H1 (cell line): Measurements from ENCODE around the gene CAMKK1. TPM values are rescaled to one million over a fixed set of nuclear protein-coding genes. Genes with fewer than 3 reads are reported as not detected.

Experiments
- CTCF ChIA-PET: fragments of 300-600 bp; sonication (Branson Sonifier 250); formaldehyde crosslinking; loops from one replicate; lab custom pipeline; 2021; ENCODE audit not compliant: partially characterized antibody; lab: Charles Lee
- POLR2A ChIA-PET: fragments of 300-600 bp; sonication (Branson Sonifier 250); formaldehyde crosslinking; loops from one replicate; lab custom pipeline; 2021; ENCODE audit warnings: inconsistent platforms; ENCODE audit not compliant: partially characterized antibody; lab: Charles Lee
- DNase-seq, 2 experiments: peaks; one replicate each; pipeline versions ENCODE4 v3.0.0 to v3.0.0-alpha.2; 2010 to 2022; ENCODE audit warnings: low spot score in 2 of 2, low read depth in 1 of 2, mixed read lengths in 1 of 2
- FAIRE-seq: peaks from 2 replicates; lab custom pipeline; 2011; peaks lifted over from hg19 to GRCh38; lab: Jason Lieb, UNC
- H2AFZ ChIP-seq: 2 replicates; pipeline ENCODE4 v1.8.1; 2012; ENCODE audit warnings: low read length, inconsistent platforms
- H2AK5ac ChIP-seq: 2 replicates; pipeline ENCODE4 v1.6.1; 2013; ENCODE audit warnings: low read depth, low read length
- H2BK120ac ChIP-seq: replicated peaks from 2 replicates; pipeline ENCODE3; 2013; ENCODE audit warnings: low read depth, low read length, inconsistent platforms
- H2BK12ac ChIP-seq: 2 replicates; pipeline ENCODE4 v1.6.1; 2013; ENCODE audit warnings: low read depth, low read length
- H2BK15ac ChIP-seq: 2 replicates; pipeline ENCODE4 v1.6.1; 2013; ENCODE audit warnings: low read length
- H2BK20ac ChIP-seq: 2 replicates; pipeline ENCODE4 v1.6.1; 2013; ENCODE audit warnings: low read length
- H2BK5ac ChIP-seq: 2 replicates; pipeline ENCODE4 v1.6.1; 2013; ENCODE audit warnings: low read depth, low read length
- H3K14ac ChIP-seq: 2 replicates; pipeline ENCODE4 v1.6.1; 2013; ENCODE audit warnings: inconsistent platforms; ENCODE audit not compliant: insufficient read length
- H3K18ac ChIP-seq: 2 replicates; pipeline ENCODE4 v1.6.1; 2013; ENCODE audit warnings: low read length; ENCODE audit errors: extremely low read depth
- H3K23ac ChIP-seq: 2 replicates; pipeline ENCODE4 v1.6.1; 2013; ENCODE audit warnings: inconsistent platforms; ENCODE audit not compliant: insufficient read length
- H3K23me2 ChIP-seq: 2 replicates; pipeline ENCODE4 v1.6.1; 2013; ENCODE audit warnings: low read depth, low read length
- H3K27ac ChIP-seq: 2 replicates; pipeline ENCODE4 v1.6.1; 2011; ENCODE audit warnings: low read depth, low read length, inconsistent platforms
- H3K27me3 ChIP-seq, 4 experiments: replicated peaks in 1 of 4; 1 replicate in 1 of 4; 2 replicates in 3 of 4; pipeline versions ENCODE4 v1.6.1 to v1.8.1; 2011 to 2013; ENCODE audit warnings: low read length in 3 of 4, mild to moderate bottlenecking in 3 of 4, inconsistent platforms in 2 of 4, mixed read lengths in 2 of 4, moderate library complexity in 1 of 4; ENCODE audit not compliant: control insufficient read depth in 3 of 4, insufficient read depth in 3 of 4; ENCODE audit errors: extremely low read depth in 1 of 4
- H3K36me3 ChIP-seq, 4 experiments: 2 replicates each; pipeline versions ENCODE4 v1.6.1 to v1.8.1; 2011 to 2013; ENCODE audit warnings: mild to moderate bottlenecking in 4 of 4, low read length in 3 of 4, moderate library complexity in 2 of 4, control low read depth in 1 of 4, inconsistent platforms in 1 of 4; ENCODE audit not compliant: insufficient read depth in 4 of 4, control insufficient read depth in 2 of 4
- H3K4ac ChIP-seq: replicated peaks from 2 replicates; pipeline ENCODE3; 2013; ENCODE audit warnings: low read length, low read depth, mixed read lengths, inconsistent platforms; ENCODE audit not compliant: insufficient read length
- H3K4me1 ChIP-seq, 4 experiments: replicated peaks in 1 of 4; 1 replicate in 1 of 4; 2 replicates in 3 of 4; pipeline versions ENCODE4 v1.6.1 to v1.8.1; 2011 to 2013; ENCODE audit warnings: low read length in 3 of 4, inconsistent platforms in 2 of 4, mixed read lengths in 1 of 4; ENCODE audit not compliant: insufficient read depth in 4 of 4, control insufficient read depth in 3 of 4
- H3K4me2 ChIP-seq, 2 experiments: 2 replicates each; pipeline versions ENCODE4 v1.6.1 to v1.8.1; 2011 to 2013; ENCODE audit warnings: low read depth in 2 of 2, low read length in 2 of 2, control low read depth in 1 of 2, inconsistent platforms in 1 of 2, mild to moderate bottlenecking in 1 of 2; ENCODE audit not compliant: insufficient read depth in 1 of 2
- H3K4me3 ChIP-seq, 4 experiments: fragments of 200-600, 300-600 bp in 1 of 4; sonication (generic), shearing (Covaris generic), sonication (Bioruptor Twin) in 1 of 4; 2 replicates each; pipeline versions ENCODE4 v1.5.1 to v1.8.1; 2011 to 2016; ENCODE audit warnings: low read length in 4 of 4, low read depth in 3 of 4, control low read depth in 2 of 4, inconsistent platforms in 2 of 4, mild to moderate bottlenecking in 2 of 4, mixed read lengths in 1 of 4, moderate library complexity in 1 of 4; ENCODE audit not compliant: insufficient read depth in 2 of 4; ENCODE audit errors: extremely low read depth in 1 of 4
- H3K56ac ChIP-seq: replicated peaks from 2 replicates; pipeline ENCODE3; 2013; ENCODE audit warnings: low read depth, mild to moderate bottlenecking, mixed read lengths, low read length, inconsistent platforms; ENCODE audit not compliant: insufficient read length
- H3K79me1 ChIP-seq: 2 replicates; pipeline ENCODE4 v1.6.1; 2013; ENCODE audit warnings: low read depth, low read length, control low read depth
- H3K79me2 ChIP-seq, 2 experiments: 2 replicates each; pipeline versions ENCODE4 v1.6.1 to v1.8.1; 2012 to 2013; ENCODE audit warnings: low read length in 2 of 2, mild to moderate bottlenecking in 2 of 2, inconsistent platforms in 1 of 2; ENCODE audit not compliant: insufficient read depth in 2 of 2, control insufficient read depth in 1 of 2
- H3K9ac ChIP-seq, 4 experiments: replicated peaks in 1 of 4; 1 replicate in 1 of 4; 2 replicates in 3 of 4; pipeline versions ENCODE4 v1.6.1 to v1.8.1; 2011 to 2013; ENCODE audit warnings: low read depth in 3 of 4, low read length in 3 of 4, control low read depth in 2 of 4, mild to moderate bottlenecking in 2 of 4, moderate library complexity in 2 of 4, inconsistent platforms in 1 of 4; ENCODE audit errors: extremely low read depth in 1 of 4
- H3K9me3 ChIP-seq, 2 experiments: 2 replicates each; pipeline versions ENCODE4 v1.6.1 to v1.8.1; 2012 to 2013; ENCODE audit warnings: mild to moderate bottlenecking in 2 of 2, moderate library complexity in 2 of 2, control low read depth in 1 of 2, inconsistent platforms in 1 of 2, low read depth in 1 of 2, low read length in 1 of 2, mixed read lengths in 1 of 2; ENCODE audit not compliant: insufficient read depth in 2 of 2
- H4K20me1 ChIP-seq, 2 experiments: replicated peaks in 1 of 2; 2 replicates each; pipeline versions ENCODE3 to v1.8.1; 2011 to 2013; ENCODE audit warnings: inconsistent platforms in 2 of 2, low read length in 2 of 2, mild to moderate bottlenecking in 1 of 2; ENCODE audit not compliant: insufficient read depth in 2 of 2, control insufficient read depth in 1 of 2
- H4K5ac ChIP-seq: 2 replicates; pipeline ENCODE4 v1.6.1; 2013; ENCODE audit warnings: low read length, low read depth, mixed read lengths, inconsistent platforms; ENCODE audit not compliant: insufficient read length
- H4K8ac ChIP-seq: 2 replicates; pipeline ENCODE4 v1.8.0; 2013; ENCODE audit warnings: mild to moderate bottlenecking, moderate library complexity, low read length, inconsistent platforms; ENCODE audit not compliant: insufficient read depth; ENCODE audit errors: extremely low read depth
- H4K91ac ChIP-seq: replicated peaks from 2 replicates; pipeline ENCODE3; 2013; ENCODE audit warnings: low read length, mixed read lengths, inconsistent platforms; ENCODE audit not compliant: insufficient read length
- BCL11A ChIP-seq, 2 experiments: IDR thresholded peaks; one replicate each; pipeline ENCODE4 v1.6.1; 2011; ENCODE audit warnings: low read depth in 2 of 2, low read length in 2 of 2, mild to moderate bottlenecking in 2 of 2
- RBBP5 ChIP-seq: IDR thresholded peaks from 2 replicates; pipeline ENCODE4 v1.7.1; 2012; ENCODE audit warnings: low read depth, mild to moderate bottlenecking, inconsistent platforms, low read length, moderate library complexity, borderline replicate concordance
- SIRT6 ChIP-seq: IDR thresholded peaks from one replicate; pipeline ENCODE4 v1.7.1; 2012; ENCODE audit warnings: low read length, inconsistent platforms
- SP4 ChIP-seq: IDR thresholded peaks from 2 replicates; pipeline ENCODE4 v1.6.1; 2012; ENCODE audit warnings: low read length, inconsistent platforms
- WGBS, 2 experiments: shearing (Covaris generic) in 1 of 2; methylation state at CpG; one replicate each; pipeline versions ENCODE4 v1.1.6 to v1.1.7; 2013 to 2015; ENCODE audit warnings: low lambda C conversion rate in 2 of 2, mixed read lengths in 2 of 2, inconsistent platforms in 1 of 2, low coverage in 1 of 2, missing lambda C conversion rate in 1 of 2; ENCODE audit not compliant: insufficient replicate concordance in 2 of 2, insufficient coverage in 1 of 2, insufficient read length in 1 of 2; ENCODE audit errors: extremely low coverage in 1 of 2, missing lambda C conversion rate in 1 of 2; 5-methylcytosine and 5-hydroxymethylcytosine counted together
- polyA plus RNA-seq, 7 experiments: library from polyadenylated mRNA; depleted of rRNA in 3 of 7; stranded (reverse) in 5 of 7; unstranded in 2 of 7; fragments of >200 nt in 5 of 7; fragments of 200-250 nt in 2 of 7; gene quantifications; 1 replicate in 5 of 7; 2 replicates in 1 of 7; 4 replicates in 1 of 7; pipeline versions ENCODE4 v1.2.1 to v1.2.3, GENCODE V29; 2011 to 2013; ENCODE audit warnings: missing spikeins in 2 of 7, mixed read lengths in 2 of 7
- total RNA-seq: library from RNA; stranded (reverse); fragmentation: NEBNext Ultra II Directional; extraction: Animal tissue kit (Norgen Biotek cat#: 25700); gene quantifications from 2 replicates; pipeline ENCODE4 v1.2.1, GENCODE V29; 2021
- TF ChIP-seq, protein P1 (sequence below): IDR thresholded peaks from 2 replicates; pipeline ENCODE4 v1.6.1; 2012; ENCODE audit warnings: low read length, inconsistent platforms
- TF ChIP-seq, protein P2 (sequence below): IDR thresholded peaks from 2 replicates; pipeline ENCODE4 v1.6.1; 2011; ENCODE audit warnings: low read length, improper control_type of control experiment

Gene CAMKK1
- total and polyA plus RNA-seq, 2 of the 8 experiments (the other 6 are each of a cell fraction or from before 2014, with no cell fraction given) = 7.1 to 7.6 TPM

- ChIA-PET CTCF (interaction anchor here (1.1 kb wide), 1 partner anchor 8 kb away, joined by 3 read pairs; no protein-coding TSS in a partner anchor), POLR2A (no interaction called here)
- Histone ChIP-seq H2AK5ac (no peak overlapping the region), H3K4me1 (no peaks in the 10 kb centered on the region), H2BK15ac (no peak overlapping the region), H3K23ac (no peak overlapping the region), H2BK20ac (no peak overlapping the region), H3K27ac (peak overlapping the region; percentile 25; the same call in 1 of the 2 replicates), H2BK5ac (no peak overlapping the region), H3K79me1 (peaks cover 8% of the 10 kb centered on the region), H3K79me2 (peaks cover 10 to 34% of the 10 kb centered on the region in 2 experiments; a peak in 3 of 4 replicates)
- no peak for FAIRE-seq
- TF ChIP-seq, protein P1, sequence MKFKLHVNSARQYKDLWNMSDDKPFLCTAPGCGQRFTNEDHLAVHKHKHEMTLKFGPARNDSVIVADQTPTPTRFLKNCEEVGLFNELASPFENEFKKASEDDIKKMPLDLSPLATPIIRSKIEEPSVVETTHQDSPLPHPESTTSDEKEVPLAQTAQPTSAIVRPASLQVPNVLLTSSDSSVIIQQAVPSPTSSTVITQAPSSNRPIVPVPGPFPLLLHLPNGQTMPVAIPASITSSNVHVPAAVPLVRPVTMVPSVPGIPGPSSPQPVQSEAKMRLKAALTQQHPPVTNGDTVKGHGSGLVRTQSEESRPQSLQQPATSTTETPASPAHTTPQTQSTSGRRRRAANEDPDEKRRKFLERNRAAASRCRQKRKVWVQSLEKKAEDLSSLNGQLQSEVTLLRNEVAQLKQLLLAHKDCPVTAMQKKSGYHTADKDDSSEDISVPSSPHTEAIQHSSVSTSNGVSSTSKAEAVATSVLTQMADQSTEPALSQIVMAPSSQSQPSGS = no peak
- no peak for TF ChIP-seq BCL11A (IDR thresholded peaks at IDR 0.05; ENCODE audit: low read depth in 2 of 2, low read length in 2 of 2)
- TF ChIP-seq RBBP5 = no peak
- TF ChIP-seq, protein P2, sequence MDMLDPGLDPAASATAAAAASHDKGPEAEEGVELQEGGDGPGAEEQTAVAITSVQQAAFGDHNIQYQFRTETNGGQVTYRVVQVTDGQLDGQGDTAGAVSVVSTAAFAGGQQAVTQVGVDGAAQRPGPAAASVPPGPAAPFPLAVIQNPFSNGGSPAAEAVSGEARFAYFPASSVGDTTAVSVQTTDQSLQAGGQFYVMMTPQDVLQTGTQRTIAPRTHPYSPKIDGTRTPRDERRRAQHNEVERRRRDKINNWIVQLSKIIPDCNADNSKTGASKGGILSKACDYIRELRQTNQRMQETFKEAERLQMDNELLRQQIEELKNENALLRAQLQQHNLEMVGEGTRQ = no peak
- no peak for TF ChIP-seq SP4
- no peak for TF ChIP-seq SIRT6
- TF ChIP-seq, all 59 proteins: peak for 0
- H3K18ac ChIP-seq = no peak overlapping the region
- no peak overlapping the region for H2BK12ac ChIP-seq
- no peak overlapping the region for H3K9ac ChIP-seq
- H3K4me2 ChIP-seq = no peak overlapping the region
- H3K36me3 ChIP-seq = peaks cover 12 to 48% (median 35%) of the 10 kb centered on the region in 4 experiments; a peak in 7 of 8 replicates
- H3K4me3 ChIP-seq = no peak overlapping the region
- no peak for DNase-seq
- H3K4ac ChIP-seq = no peak overlapping the region
- H4K5ac ChIP-seq = no peak overlapping the region
- H3K14ac ChIP-seq = no peak overlapping the region
- H3K27me3 ChIP-seq = no peaks in the 10 kb centered on the region
- H2BK120ac ChIP-seq = no peak overlapping the region
- H2AFZ ChIP-seq = no peak overlapping the region
- H3K23me2 ChIP-seq = no peaks in the 10 kb centered on the region
- H4K91ac ChIP-seq = no peak overlapping the region
- H4K8ac ChIP-seq = no peak overlapping the region
- 87% methylated on average over 14 of the region's 14 CpGs; no CpG with 5 or more reads in 1 of the 2 experiments for WGBS, 2 experiments
- no peaks in the 10 kb centered on the region for H3K9me3 ChIP-seq
- H4K20me1 ChIP-seq = peaks cover 6 to 19% of the 10 kb centered on the region in 2 experiments
- H3K56ac ChIP-seq = no peak overlapping the region
These were observed 57.2 kb downstream of the CAMKK1 start for GRCh38 chr17:3835410-3836229.
